HG03565 (cell line): Measurements from ENCODE around the gene DOCK1.

Source experiments
- ATAC-seq: cut with Tn5 transposase; IDR thresholded peaks from one replicate; pipeline ENCODE4 v1.9.1; 2021; ENCODE audit warnings: mild to moderate bottlenecking, moderate library complexity; ENCODE audit not compliant: unreplicated experiment

The DOCK1 gene

GRCh38 chr10:127132451-127132850 lies 227.2 kb downstream of the DOCK1 start:
- no peak for ATAC-seq

- ATAC-seq, result no peak
Observed at GRCh38 chr10:127133225-127133624, 228.0 kb downstream of the DOCK1 start.

- no peak for ATAC-seq
Observed at GRCh38 chr10:127133672-127134500, 228.7 kb downstream of the DOCK1 start.

- no peak for ATAC-seq
Observed at GRCh38 chr10:127135844-127136577, 230.8 kb downstream of the DOCK1 start.

GRCh38 chr10:127137391-127137790 lies 232.2 kb downstream of the DOCK1 start:
- no peak for ATAC-seq

- ATAC-seq, result no peak
Observed at GRCh38 chr10:127142136-127142535, 236.9 kb downstream of the DOCK1 start.

DNA sequence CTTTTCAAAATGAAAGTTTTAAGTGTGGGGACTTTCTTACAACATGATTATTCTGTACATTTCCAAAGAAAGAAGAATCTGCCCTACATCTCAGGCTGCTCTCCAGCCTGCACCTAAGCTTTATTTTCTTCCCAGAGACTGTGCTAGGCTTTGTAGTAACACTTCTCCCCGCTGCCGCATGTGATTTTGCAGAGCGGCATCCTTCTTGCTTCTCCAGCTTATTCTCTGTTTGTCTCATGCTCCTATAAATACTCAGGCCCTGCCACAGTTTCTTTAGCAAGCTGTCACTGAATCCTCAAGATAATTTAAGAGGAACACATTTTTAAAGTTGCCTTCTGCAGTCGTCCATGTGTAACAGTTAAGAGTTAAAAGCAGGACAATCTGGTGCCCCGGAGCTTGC lies 237.6 kb downstream of the DOCK1 start:
- no peak for ATAC-seq

GRCh38 chr10:127145173-127145572 lies 239.9 kb downstream of the DOCK1 start:
- ATAC-seq, result no peak

DNA sequence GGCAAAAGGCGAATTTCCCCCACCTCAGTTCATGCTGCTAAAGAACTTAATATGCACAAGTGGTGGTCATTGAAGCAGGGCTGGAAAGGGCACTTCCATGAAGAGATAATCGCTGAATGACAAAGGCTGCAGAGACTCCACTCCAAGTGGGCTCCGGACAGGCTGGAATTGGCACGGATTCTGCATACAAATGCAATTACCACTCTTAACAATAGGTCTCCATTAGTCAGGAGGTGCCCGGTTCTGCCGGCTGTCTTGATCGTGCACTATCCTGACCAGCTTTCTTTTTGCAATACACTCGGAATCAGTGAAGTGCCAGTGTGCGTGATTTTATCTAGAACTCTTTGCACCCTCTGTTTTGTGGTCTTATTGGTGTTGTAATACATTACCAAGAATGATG lies 241.4 kb downstream of the DOCK1 start:
- ATAC-seq, result no peak

DNA sequence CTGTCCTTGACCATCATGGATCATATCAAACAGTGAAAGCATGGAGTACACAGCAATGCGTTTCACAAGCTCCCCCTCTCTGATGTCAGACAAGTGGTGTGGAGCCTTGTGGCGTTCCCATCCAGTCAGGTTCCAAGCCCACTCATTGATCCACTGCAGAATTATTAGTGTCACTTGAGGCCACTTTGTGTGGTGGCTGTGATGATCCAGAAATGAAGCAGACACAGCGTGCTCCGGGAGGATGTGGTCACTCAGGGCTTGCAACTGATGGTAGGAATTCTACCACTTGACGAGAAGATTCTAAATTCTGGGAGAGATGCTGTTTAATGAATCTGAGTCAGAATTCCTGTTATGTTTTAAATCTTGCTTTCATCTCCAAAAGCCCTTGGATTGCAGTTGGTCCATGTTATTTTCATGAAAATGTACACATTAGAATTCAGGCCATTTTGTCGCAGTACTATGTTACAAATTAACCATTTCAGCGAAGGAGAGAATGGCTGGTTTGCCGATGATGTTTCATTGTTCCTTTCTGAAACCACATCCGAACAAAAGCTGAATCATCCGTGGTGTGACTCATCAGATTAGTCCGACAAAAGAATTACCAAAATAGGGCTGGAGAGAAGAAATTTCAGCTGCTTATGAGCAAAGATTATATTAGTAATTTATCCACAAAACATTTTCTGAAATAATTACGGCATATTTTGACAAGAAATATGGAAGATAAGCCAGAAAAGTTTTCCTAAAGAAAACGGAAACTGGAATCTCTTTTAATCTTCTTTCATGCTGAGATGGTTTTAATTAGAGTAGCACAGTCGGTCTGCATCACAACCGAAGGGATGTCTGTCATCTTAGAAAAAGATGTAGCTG lies 243.1 kb downstream of the DOCK1 start:
- ATAC-seq, result no peak

DNA sequence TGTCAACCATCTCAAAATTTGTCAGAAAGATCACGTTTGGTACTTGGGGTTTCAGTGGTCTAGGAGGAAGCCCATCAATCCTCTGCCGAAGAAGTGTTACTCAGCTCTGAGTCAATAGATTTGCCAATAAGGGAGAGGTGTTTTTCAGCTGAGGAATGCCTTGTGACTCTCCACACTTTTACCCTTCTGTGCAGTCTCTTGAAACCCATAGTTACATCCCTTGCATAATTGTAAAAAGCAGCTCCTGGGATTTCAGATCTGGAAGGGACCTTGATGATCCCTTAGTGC lies 243.6 kb downstream of the DOCK1 start:
- no peak for ATAC-seq

DNA sequence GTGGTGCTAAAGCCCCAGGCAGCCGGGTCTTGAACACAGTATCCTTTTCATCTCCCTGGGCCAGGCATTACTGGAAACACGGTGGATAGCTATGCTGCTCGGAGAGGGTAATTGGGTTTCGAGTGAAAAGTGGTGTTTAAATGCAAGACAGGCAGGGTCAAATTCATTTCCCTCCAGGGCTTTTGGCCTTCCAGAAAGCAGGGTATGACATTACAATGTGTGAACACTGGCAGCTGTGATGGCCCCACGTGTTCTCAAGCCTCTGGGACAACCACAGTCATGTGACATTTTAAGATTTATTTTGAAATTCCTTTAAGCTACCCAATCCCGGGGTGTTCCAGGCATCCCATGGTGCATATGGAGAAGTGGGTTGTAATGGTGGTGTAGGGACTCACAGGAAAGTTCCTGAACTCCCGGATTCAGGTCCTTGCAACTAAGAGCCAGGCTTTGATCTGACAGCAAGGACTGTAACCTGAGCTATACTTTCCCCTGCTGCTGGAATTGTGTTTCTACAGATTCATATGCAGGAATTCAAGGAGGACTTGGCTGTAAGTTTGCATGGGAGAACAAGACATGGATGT lies 244.4 kb downstream of the DOCK1 start:
- ATAC-seq, result no peak

GRCh38 chr10:127150136-127150535 lies 244.9 kb downstream of the DOCK1 start:
- no peak for ATAC-seq

DNA sequence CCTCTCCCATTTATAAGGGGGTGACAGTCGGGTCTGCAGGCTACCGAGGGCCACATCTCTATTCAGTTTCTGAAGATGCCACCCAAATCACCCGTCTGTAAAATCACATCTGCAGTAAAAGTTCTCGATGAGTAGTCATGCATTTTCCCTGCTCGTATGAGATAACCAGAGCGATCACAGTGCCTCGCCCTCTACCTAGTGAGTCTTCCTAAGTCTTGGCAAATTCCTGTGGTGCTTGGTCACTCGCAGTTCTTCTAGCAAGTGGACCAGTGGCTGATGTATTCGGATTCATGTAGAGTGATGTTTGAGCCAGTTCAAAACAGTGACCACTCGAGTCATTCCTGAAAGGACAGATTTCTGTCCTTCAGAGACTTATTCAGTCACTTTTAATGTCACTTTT lies 246.3 kb downstream of the DOCK1 start:
- ATAC-seq, result no peak

DNA sequence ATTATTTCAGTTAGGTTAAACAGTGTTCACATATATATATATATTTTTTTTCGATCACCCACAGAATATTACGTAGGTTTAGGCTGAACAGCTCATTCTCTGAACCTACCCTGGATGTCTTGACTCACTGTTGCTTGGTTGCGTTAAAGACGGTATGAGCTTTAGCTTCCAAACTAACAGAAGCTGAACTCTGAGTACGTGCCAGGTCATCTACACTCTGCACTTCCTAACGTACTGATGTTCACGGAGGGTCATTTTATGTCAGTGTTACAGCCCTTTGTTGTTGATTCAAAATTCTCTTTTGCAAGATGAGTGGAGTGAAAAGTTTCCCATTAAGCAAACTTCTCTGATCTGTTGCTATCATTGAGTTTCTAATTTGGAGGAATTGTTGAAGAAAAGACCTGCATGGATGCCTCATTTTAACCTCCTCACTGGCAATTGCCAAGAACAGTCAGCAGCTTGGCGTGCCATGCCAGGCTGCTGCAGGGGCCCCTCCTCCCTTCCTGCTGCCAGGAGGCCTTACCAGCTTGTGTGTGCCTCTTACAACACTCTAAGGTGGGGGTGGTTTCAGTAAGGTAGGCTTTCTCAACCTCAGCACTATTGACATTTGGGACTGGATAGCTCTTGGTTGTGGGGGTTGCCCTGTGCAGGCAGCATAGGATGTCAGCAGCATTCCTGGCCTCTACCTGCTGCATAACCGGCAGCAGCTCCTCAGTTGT lies 246.9 kb downstream of the DOCK1 start:
- no peak for ATAC-seq

DNA sequence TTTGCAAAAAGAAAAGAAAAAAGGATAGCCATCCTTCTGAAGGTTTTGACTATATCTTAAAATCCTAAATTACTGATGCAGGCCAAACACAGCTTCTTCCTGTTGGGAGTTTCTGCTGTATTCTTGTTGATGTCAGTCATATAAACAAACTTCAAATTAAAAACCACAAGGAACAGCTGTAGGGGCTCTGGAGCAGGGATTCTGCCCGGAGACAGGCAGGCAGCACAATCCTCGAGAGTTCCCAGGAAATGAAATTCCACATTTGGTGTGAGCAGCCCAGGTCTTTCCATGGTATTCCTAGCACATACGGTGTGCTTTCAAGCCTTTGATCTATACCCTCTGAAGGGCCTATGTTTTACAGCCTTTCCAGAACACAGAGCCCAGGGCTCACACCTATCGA lies 248.0 kb downstream of the DOCK1 start:
- no peak for ATAC-seq

- ATAC-seq, result no peak
Observed at GRCh38 chr10:127154831-127155620, 249.8 kb downstream of the DOCK1 start.

DNA sequence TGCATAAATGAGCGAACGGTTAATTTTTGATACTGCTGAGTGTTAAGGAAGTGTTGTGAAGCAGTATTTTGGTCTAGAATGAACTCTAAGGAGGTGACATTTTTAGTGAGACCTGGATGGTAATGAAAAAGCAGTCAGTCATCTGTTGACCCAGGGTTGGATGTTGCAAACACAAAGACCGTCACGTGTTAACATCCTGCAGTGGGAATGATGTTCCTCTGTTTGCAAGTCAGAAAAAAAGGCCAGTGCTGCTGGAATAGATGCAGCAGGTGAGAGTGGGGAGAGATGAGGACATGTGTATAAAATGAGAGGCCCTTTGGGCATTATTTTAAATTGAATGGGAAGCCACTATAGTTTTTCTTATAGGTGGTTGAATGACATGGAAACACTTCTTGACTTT lies 251.9 kb downstream of the DOCK1 start:
- ATAC-seq, result no peak

- no peak for ATAC-seq
Observed at GRCh38 chr10:127157506-127158200, 252.4 kb downstream of the DOCK1 start.
